ENCODE measurements around the gene NOP14. TPM values are rescaled to one million over a fixed set of nuclear protein-coding genes. Genes with fewer than 3 reads are reported as not detected.
"Not testable (repeated sequence)": the region's sequence is repeated elsewhere in the genome, so short reads cannot be mapped to it uniquely, and the experiment has no call there.

NOP14 gene
- total RNA-seq, 1 donor from 2014 or later: 11.2 TPM

DNA sequence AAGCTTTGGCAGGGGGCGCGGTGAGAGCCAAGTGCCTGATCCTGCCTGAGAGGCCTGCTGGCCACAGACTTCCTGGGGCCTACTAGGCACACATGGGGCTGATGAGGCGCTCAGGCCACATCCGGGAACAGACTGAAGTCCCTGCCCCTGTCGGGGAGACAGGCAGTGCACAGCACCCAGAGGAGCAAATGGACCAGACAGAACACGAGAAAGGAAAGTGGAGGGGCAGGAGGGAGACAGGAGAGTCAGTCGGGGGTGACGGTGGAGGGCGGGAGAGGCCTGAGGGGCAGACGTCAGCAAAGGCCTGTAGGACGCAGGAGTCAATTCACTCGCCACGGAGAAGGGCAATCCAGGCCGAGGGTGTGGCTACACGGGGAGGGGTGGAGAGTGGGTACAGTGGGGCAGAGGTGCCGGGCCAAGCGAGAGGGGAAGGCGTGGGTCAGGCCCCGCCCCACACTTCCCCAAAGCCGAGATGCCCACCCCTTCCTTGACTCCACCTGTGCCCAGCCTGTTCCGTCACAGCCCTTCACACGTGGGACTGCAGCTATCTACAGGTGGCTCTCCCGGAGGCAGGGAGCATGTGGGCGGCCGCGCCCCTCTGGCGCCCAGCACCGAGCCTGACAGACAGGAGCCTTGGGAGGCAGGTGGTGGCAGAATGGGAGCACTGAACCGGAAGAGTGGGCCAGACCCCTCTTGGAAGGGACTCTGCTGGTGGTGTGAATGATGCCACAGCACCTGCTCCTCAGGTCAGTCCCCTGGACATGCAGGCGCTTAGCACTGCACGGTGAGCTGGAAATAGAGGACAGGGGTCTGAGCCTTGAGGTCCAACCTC is 20.5 kb downstream of the NOP14 start:
- DNase-seq: no peak

DNA sequence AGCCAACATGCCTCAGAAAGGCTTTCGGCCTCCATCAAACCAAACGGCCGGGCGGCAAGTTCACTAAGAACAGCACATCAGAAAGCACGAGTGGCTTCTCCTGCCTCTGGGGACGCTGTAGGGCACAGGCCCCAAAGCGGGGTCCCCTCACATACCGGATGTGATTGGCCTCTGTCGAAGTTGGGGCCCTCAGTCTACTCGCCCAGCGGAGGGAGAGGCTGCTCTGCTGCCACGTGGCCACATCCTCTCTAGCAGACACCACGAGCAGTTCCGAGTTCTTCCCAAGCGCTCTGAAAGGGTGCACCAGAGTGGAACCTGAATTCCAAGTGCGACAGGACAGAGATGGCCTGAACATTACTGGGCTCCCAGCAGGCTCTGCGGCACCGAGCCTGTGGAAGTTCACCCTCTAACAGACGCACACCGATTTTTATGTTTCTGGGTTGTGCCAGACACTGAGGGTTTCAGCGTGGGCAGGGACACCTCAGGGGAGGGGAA is 21.1 kb downstream of the NOP14 start:
- no peak for DNase-seq

DNA sequence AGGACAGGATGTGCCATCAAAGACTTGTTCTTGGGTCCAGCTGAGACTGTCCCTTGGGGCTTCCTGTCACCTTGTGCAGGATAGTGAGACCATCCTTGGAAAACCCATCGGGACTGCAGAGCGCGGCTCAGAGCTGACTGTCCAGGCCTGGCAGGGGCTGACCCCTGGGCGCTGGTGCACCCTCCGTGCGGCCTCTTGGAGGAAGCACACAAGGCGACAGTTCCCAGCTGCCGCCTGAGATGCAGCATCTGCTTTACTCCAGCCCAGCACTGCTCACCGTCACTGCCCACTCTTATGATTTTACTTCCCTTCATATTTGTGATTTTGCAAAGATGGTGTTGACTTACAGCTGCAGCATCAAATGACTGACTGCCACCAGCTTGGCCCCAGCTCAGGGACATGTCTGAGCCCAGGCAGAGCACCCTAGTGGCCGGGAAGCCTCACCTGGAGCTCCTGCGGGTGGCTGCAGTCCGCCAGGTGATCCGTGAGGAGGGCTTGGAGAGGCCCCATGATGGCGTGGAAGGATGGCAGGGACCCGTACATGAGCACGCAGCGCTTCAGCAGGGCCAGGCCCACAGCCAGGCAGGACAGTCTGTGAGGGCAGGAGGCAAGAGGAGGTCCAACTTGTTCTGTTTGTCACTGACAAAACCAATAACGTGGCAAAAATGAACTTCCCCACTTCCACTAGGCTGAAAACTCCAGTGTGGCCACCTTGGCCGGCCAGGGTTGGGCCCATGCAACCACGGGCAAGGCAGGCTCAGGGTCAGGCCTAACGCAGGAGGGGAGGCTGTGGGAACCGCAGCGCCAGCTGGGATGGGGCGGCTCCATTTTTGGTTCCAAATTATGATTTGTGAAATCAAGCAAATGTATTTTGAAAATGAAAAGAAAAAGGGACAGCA is 21.8 kb downstream of the NOP14 start:
- DNase-seq: no peak

DNA sequence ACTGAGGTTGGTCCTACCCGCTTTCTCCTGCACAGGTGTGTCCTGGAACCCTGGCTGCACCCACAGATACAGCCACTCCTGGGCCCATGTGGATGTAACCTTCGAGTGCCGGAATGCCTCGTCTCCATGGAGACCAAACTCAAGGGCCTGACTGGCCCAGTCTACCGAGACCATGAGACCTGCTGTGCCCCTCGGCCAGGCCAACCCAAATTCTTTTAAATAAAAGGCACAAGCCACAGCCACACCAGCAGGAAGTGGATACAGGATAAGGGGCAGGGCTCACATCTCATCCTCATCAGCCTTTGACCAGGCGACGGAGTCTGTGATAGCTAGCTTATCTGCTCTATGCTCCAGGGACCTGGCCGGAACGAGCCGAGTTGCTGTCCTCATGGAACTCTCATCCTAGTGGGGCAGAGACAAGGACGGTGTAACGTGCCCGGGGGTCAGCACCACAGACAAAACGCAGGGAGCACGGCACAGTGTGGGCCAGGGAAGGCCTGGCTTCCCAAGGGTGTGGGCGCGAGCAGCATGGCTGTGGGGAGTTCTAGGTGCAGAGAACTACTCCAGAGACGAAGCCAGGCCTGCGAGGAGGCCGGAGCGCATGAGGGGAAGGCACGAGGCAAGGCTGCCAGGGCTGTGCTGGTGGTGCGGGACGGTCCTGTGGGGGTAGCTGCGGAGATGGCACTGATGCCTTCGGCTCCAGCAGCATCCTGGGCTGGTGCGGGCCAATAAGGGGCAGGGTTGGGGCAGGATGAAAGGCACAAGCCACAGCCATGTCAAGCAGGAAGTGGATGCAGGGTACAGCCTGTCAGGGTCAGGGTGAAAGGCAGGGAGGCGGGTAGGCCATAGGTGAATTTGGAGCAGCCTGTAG is 22.7 kb downstream of the NOP14 start:
- DNase-seq: no peak

DNA sequence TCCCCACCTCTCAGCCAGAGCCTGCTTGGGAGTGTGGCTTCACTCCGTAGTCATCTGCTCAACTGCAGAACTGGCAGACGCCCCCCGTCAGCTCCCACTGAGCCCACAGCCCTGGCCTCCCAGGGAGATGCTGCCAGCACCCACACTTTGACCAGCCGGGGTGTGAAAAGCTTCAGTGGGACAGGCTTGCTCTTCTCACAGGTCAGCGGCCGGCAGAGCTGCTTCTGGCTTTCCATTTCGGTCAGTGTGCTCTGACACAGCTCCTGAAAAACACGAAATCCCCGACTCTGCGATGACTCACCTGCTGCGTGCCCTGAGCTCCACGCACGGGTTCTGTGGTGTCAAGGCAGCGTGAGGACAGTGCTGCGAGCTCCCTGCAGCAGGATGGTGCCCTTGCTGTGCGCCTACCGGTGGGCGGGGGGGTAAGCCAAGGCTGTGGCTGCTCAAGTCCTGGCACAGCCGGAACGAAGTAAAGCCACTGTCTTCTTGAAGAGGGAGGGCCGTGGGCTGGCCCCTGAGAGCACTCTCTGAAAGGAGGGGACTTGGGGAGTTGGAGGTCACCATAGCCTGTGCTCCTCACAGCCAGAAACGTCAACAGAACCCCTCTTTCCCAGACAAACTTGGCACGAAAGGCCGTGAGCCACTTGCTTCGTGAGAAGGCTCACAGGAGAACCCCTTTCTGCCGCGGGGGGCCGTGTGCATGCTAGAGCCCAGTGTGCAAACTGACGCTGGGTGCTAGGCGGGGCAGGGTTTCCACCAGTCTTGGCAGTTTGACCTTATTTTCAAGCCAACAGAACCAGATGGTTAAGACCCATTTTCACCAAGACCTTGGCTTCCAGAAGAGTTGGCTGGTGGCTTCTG is 23.6 kb downstream of the NOP14 start:
- DNase-seq: no peak

DNA sequence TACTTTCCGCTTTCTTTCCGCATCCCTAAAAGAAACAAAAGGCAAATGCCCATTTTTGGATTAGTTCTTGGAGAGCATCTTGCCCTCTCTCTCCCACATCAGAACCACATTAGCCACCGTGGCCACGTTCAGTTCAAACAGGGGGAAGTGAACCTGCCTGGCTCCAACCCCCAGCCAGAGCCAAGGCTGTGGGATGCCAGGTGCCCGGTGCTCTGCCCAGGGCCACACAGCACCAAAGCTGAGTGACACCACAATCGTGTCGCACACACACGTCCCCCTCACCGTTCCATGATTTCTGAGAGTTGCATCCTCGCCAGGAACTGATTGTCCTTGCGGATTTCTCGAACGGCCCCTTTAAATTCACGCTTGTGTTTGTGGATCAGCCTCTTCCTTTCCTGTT is 24.3 kb downstream of the NOP14 start:
- DNase-seq: no peak

DNA sequence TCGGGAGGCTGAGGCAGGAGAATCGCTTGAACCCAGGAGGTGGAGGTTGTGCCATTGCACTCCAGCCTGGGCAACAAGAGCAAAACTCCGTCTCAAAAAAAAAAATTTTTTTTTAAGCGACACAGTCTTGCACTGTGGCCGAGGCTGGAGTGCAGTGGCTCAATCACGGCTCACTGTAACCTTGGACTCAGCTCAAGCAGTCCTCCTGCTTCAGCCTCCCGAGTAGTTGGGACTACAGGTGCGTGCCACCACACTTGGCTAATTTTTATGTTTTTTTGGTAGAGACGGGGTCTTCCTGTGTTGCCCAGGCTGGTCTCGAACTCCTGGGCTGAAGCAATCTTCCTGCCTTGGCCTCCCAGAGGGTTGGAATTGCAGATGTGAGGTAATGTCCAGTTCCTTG is 24.8 kb downstream of the NOP14 start:
- DNase-seq: not testable (repeated sequence)

DNA sequence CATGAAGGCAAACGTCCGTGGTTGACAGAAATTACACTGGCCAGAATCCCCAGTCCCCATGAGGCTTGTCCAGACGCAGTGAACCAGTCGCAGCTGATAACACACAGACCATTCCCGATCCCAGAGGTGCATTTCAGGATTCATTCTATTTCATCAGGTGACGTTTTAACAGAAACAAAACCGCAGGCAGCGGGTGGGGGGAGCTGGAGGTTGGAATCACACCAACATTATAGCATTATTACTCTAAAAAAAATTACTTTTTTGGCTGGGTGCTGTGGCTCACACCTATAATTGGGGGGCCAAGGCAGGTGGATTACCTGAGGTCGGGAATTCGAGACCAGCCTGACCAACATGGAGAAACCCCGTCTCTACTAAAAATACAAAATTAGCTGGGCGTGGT is 25.2 kb downstream of the NOP14 start:
- no peak for DNase-seq

DNA sequence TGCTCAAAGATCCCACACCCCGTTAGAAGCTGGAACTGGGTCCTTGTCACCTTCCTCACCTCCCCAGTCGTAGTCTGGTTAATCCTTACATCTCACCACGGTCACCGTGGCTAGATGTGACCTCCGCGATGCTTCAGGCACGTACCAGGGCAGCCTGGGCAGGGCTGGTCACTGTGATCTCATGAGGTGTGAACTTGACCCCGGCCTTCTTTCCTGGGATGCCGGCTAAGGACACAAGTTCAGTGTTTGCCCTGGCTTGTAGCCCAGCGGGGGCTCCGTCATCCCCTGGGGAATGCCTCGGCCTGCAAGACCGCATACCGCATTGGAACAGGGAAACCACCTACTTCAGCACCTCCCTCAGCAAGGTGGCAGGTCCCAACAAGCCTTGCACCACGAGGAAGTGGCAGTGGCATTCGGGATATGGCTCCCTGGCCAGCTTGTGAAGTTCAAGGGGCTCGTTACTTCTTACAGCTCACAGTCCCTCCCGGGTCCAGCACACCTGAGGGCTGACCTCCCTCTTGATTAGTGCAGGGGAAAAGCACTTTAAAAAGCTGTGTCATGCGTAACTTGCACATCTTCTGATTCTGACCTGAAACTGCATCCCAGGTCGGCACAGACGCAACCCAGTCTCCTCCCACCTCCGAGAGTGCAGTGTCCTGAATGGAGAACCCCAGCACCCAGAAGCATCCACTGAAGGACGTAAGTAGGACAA is 25.9 kb downstream of the NOP14 start:
- DNase-seq: no peak

DNA sequence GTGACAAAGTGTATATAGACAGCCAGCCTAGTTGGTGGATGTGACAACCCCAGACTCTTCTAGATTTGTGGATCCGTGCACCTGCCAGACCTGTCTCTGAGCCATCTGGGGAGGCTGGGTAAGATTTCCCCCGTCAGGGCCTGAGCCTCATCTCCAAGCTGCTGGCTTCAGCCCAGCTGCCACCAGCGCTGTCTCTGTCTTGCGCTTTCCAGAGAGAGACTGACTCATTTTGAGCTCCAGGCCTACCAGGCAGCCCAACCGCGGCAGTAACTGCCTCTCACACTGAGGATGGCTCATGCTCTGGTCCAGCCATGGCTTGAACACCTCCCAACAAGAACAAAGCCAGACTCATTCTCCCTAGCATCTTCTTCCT is 26.4 kb downstream of the NOP14 start:
- DNase-seq: no peak

DNA sequence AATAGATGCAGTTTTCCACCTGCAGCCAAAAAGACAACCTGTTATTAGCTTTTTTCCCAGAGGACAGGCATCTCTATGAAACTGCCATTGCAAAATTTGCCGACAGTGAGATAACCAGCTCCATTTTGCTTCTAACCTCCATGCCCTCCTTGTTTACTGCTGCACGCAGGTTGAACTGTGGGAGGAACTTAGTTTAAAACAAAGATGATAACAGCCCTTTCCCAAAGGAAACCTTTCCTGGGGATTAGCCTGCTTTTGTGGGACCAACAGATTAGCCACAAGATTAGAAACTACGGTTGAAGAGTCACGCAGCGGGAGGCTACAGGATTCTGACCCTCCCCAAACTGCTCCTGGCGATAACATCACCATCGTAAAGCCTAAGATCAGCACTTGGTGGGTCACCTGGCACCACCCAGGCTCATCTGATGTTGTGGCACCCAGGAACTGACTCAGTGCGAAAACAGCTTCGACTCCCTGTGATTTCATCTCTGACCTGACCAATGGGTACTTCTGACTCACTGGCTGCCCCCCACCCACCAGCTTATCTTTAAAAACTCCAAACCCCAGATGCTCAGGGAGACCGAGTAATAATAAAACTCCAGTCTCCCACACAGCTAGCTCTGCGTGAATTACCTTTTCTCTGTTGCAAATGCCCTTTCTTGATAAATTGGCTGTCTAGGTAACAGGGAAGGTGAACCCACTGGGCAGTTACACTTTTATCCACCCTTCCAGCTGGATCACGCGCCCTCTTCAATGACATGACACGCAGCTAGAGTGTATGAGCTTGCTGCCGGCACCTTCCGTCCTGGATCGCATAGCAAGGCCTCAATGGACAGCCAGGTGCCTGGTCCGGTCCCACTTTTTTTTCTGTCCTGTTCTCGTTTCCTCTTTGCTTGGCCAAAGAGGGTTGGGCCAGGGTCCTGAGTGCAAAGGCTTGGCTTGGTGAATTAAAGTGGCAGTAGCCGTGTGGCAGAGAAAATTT is 27.2 kb downstream of the NOP14 start:
- no peak for DNase-seq

DNA sequence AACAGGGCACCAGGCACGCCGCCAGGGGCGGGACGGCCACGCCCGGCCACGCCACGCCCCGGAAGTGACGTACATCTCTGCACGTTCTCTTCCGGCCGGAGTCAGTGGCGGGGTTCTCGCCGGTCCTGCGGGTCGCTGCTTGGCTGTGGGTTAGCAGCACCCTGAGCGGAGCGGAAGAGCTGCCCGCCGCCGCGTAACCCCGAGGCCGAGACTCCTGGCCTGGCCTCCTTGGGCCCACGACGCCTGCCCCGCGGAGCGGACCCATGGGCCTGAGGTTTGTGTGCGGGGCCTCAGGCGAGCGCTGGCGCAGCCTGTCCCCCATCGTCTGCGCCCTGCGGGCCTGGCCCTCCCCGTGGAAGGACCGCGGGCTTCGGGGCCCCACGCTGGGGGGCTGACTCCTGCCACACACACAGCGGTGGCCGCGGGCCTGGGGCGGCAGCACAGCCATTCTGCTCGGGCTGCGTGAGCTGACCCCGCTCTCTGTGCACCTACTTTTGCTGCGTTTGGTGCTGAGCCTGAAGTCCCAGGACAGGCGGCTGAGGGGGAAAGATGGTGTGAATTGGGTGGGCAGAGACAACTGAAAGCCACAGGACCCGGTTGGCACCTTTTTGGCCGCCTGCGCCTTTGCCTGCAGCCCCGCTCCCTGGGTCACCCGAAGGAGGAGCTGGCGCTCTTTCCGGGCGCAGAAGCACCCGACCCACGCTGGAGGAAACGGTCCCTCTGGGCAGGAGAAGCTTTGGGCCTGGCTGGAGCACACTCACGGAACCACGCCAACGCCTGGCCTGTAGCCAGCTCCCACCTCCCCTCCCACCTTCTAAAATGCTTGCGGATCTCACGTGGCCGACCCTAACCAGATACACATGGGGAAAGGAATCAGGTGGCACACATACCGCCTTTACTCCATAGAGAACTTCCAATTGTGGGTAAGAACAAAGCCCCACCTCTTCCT is 28.1 kb downstream of the NOP14 start:
- DNase-seq: peak; percentile 89

DNA sequence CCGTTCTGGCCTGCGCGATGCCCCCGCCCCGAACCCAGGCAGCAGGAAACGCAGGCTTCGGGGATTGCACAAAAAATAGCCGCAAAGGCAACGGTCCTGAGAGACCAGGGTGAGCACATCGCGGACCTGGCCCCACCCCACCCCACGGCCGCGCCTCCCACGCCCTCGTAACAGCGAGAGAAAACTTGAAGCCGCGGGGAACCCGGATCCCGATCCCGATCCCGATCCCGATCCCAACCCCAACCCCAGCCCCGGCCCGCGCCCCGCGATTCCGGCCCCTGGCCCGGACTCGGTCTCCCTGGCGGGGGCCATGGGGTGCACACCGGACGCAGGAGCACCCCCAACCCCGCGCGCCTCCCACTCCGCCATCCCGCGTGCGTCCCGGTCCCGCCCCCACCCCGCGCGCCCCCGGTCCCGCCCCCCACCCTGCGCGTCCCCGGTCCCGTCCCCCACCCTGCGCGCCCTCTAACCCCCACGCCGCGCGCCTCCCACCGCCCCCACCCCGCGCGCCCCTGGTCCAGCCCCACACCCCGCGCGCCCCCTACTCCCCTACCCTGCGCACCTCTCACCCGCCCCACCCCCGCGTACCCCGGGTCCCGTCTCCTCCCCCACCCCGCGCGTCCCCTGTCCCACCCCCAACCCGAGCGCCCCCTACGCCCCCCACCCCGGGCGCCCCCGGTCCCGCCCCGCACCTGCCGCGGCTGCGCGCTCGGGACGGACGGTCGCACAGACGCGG is 29.0 kb downstream of the NOP14 start:
- DNase-seq: no peak

DNA sequence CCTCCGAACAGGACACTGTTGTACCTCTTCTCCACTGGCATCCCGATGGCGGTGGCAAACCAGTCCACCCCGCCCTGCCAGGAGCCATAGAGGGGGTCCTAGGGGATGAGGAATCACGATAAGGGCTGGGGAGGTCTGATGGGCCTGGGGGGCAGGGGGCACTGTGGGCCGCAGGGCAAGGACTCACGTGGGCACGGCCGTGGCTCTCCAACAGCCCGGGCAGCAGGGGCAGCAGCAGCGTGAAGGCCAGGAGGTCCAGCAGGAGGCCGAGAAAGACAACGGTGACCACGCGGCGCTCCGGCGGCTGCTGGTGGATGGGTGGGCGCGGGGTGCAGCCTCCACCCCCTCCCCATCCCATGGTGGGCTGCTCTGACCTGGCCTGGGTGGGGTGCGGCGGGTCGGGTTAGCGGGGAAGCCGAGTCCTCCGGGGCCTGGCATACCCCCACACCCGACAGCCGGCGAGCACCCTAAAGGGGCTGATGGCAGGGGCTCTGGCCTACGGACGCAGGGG is 29.6 kb downstream of the NOP14 start:
- DNase-seq: no peak

DNA sequence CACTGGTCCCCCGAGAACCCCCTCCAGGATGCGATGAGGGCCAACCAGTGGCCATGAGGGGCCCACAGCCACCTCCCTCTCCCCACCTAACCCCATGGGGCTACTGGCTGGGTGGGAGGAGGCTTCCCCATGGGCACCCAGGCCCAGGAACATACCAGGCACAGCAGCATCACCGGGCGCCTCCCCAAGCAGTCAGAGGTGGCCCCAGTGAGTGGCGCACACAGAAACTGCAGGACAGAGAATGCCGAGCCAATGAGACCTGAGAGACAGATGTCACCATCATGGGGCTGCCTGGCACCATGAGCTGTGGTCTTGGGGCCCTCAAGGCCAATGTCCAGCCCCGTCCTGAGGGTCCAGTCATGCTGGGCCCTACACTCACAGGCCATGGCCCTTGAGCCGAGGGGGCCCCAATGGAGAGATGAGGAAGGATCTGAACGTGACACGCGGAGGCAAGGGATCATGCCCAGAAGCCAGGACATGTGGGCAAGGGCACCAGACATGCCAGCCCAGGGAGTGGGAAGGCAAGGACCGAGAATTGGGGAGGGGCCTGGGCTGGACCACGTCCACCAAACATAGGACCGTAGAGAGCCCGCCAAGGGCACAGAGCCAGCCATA is 30.1 kb downstream of the NOP14 start:
- DNase-seq: no peak

DNA sequence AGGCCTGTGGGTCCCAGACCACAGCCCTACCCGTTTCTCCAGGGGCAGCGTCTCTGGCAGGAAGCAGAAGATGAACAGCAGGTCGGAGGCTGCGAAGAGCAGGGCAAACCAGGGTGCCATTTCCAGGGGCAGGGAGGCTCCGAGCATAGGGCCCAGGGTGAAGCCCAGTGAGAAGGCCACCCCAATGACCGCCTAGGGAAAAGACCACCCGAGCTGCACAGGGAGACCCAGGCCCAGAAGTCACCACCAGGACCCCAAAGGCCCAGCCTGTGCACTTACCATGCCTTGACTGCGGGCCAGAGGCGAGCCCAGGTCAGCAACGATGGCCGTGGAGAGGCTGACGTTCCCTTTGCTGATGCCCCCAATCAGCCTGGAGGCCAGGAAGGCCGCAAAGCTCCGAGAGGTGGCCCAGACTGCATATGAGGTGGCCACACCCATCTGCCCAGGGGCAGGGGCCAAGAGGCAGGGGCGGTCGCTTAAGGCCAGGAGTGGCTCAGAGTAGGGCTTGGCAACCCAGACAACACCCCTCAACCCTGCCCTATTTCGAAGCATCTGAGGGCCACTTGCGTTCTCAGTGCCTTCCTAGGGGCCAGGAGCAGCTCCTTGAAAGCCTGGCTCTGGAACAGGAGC is 30.8 kb downstream of the NOP14 start:
- DNase-seq: no peak
